LNCAP (cell line): ENCODE results near the gene ABHD4.

ENCODE experiments used
- TF ChIP-seq, protein P1 (sequence below): fragments of 450-650 bp; IDR thresholded peaks from 2 replicates; pipeline ENCODE4 v1.5.1; 2017; ENCODE audit warnings: mild to moderate bottlenecking

Gene ABHD4

DNA sequence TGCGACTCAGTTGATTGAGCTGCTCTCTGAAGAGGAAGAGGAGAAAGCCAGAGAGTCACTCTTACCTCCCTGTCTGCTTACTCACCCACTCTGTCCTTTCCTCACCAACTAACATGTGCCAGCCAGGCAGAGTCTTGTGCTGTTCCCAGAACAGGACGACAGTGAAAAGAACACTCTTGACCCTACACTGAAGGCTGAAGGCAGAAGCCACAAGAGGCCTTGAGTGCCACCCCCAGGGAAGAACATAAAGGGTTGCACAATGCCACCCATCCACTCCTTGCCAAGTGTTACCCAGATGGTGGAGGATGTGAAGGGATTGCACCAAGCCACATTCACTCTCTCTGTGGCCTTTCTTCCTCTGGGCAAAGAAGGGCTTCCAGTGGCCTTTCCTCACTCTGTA, 12.8 kb downstream of the ABHD4 start:
- TF ChIP-seq, protein P1, sequence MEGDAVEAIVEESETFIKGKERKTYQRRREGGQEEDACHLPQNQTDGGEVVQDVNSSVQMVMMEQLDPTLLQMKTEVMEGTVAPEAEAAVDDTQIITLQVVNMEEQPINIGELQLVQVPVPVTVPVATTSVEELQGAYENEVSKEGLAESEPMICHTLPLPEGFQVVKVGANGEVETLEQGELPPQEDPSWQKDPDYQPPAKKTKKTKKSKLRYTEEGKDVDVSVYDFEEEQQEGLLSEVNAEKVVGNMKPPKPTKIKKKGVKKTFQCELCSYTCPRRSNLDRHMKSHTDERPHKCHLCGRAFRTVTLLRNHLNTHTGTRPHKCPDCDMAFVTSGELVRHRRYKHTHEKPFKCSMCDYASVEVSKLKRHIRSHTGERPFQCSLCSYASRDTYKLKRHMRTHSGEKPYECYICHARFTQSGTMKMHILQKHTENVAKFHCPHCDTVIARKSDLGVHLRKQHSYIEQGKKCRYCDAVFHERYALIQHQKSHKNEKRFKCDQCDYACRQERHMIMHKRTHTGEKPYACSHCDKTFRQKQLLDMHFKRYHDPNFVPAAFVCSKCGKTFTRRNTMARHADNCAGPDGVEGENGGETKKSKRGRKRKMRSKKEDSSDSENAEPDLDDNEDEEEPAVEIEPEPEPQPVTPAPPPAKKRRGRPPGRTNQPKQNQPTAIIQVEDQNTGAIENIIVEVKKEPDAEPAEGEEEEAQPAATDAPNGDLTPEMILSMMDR: no peak

DNA sequence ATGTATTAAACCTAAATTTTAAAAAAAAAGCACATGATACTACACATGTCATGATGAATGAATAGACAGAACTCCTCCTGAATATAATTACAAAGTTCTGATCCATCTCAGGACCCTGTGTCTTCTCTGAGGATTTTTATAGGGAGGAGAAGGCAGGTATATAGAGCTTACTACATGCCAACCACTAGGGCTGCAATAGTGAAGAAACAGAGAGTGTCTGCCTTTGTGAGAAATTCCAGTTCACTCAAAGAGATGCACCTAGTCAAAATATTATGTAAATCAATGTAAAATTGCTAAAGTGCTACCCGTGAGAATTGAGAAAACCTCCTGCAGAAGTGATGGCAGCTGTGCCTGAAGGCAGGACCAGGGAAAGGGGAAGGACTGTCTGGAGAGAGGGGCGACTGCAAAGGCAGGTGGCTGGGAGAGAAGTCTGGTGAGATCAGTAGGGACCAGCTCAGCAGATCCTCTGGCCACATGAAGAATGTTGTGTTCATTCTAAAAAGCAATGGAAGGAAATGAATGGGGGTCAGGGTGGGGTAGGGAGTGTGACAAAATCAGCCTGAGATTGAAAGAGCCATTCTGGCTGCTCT, 15.1 kb downstream of the ABHD4 start:
- TF ChIP-seq, protein P1: no peak

DNA sequence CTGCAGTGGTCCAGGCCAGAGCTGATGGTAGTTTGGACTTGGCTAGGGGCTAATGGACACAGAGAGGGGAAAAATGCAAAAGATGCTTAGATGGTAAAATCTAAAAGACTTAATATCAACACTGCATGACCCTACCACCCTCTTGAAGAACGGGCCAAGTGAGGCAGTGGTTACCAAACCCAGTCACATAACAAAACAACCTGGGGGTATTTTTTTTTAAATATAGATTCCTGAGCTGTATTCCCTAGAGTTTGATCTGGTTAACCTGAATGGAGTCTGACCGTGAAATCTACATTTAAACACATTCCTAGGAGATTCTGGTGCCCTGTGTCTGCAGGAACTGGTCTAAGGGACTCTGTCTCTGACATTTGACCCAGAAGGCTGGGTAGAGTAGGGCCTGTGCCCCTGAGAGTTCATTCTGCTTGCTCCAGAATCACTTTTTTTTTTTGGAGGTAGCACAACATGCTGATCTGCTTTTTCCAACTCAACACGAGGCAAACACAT, 15.7 kb downstream of the ABHD4 start:
- TF ChIP-seq, protein P1: no peak

DNA sequence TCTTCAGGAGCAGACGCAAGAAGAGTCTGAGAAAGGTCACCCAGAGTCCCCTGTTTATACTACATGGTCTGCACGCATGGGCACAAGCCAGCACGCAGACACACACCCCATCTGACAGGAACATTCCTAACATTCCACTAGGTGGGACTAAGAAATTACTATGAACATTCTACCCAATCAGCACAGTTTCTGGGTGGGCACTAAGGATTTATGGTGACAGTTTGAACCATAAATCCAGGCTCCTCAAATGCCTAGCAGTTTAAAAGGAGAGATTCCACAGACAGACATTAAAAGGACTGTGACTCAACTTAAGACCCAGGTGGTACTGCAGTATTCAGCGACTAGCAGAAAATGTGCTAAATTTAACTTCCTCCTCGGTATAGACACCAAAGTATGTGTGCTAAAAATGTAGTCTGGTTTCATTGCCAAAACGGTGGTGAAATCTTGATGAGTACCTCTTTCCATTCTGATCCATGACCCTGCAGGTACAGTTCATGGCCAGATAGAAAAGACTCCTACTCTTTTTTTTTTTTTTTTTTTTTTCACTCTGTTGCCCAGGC, 16.2 kb downstream of the ABHD4 start:
- TF ChIP-seq, protein P1: no peak

DNA sequence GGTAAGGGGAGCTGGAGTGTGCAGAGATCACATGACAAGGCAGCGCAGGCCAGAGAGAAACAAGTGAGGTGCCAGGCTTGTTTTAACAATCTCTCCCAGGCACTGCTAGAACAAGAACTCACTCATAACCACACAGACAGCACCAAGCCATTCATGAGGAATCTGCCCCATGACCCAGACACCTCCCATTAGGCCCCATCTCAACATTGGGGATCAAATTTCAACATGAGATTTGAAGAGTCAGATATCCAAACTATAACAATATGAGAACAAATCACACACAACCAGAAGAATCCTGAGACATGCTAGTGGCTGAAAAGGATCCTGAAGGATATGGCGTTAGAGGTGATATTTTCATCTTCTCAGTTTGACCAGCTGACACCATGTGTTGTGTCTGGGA, 24.2 kb downstream of the ABHD4 start:
- TF ChIP-seq, protein P1: no peak

DNA sequence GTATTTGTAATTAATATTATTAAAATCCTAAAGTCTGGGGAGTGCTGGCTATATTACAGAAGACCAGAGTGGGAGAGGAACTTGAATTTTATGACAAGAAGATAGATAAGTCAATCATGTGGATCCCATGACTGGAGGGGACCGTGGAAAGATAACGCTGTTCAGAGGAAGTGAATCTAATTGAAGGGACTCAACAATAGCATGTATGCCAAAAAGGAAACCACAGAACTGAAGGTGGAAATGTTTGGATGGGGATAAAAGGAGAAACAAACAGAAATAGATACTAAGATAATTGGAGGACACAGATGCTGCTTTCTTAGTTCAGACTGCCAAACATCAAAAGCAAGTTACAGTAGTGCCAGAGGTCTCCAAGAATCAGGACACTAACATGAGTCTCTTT, 24.9 kb downstream of the ABHD4 start:
- TF ChIP-seq, protein P1: no peak

DNA sequence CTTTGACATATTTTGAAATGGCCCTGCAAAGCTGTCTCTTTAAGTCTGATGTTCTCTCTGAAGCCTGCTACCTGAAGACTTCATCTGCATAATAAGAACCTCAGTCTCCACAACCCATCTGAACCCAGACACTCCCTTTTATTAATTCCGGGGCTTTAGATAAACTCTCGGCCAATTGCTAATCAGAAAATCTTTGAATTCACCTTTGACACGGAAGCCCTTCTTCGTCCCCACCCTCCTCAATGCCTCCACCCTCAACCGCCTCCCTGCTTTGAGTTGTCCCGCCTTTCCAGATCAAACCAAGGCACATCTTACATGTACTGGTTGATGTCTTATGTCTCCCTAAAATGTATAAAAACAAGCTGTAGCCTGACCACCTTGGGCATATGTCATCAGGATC, 28.5 kb downstream of the ABHD4 start:
- TF ChIP-seq, protein P1: no peak
